GM19468 (cell line): ENCODE results near the gene IKZF2.

Experiments
- ATAC-seq: cut with Tn5 transposase; IDR thresholded peaks from one replicate; pipeline ENCODE4 v1.9.1; 2021; ENCODE audit warnings: mild to moderate bottlenecking, moderate library complexity, moderate number of reproducible peaks; ENCODE audit not compliant: unreplicated experiment; ENCODE audit errors: extremely low read depth

Gene IKZF2

DNA sequence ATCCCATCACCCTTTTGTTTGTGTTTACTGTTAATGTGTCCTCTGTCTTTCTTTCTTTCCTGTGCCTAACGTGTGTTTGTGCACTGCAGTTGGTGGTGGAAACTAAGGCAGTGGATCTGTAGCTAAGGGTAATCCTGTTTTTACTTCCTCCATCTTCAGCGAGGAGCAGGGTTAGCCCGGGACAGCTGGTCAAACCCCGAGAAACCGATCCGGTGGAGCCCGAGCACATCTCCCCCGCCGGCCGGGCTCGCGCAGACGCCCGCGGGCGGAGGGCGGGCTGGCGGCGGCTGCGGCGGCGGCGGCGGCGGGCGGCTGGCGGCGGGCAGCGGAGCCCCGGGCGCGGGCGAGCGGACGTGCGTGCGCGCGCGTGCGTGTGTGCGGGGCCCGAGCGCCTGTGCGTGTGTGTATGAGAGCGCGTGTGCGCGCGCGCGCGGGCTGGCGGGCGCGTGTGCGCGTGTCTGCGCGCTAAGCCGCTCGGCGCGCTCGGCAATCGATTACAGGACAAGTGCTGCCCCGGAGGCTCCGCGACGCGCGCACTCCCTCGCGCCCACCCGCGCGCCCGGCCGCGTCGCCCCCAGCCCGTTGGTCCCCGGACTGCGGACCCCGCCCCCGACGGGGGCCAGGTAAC, at the start of gene IKZF2:
TSS of gene IKZF2 (minus strand) at position 176 of the 628 bp plus-strand sequence. CDS start 2,983 bp downstream, outside the sequence.
- ATAC-seq = peak; percentile 68

GRCh38 chr2:213199871-213200270, 48.5 kb upstream of the IKZF2 start:
- ATAC-seq = no peak

- ATAC-seq = no peak
These were observed 37.8 kb upstream of the IKZF2 start for GRCh38 chr2:213189001-213189899.

DNA sequence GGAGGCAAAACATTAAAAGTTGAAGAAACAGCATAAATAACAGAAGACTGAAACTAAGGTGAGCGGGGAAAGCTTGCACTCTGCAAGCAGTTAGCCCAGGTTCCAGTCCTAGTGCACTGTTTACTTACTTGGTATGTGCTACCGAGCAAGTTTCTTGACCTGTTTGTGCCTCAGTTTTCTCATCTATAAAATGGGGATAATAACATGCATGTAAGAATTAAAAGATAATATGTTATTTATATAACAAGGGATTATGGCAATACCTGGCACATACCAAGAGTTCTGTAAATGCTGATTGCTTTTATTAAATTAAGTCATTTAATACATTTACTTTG, 37.1 kb upstream of the IKZF2 start:
- no peak for ATAC-seq

DNA sequence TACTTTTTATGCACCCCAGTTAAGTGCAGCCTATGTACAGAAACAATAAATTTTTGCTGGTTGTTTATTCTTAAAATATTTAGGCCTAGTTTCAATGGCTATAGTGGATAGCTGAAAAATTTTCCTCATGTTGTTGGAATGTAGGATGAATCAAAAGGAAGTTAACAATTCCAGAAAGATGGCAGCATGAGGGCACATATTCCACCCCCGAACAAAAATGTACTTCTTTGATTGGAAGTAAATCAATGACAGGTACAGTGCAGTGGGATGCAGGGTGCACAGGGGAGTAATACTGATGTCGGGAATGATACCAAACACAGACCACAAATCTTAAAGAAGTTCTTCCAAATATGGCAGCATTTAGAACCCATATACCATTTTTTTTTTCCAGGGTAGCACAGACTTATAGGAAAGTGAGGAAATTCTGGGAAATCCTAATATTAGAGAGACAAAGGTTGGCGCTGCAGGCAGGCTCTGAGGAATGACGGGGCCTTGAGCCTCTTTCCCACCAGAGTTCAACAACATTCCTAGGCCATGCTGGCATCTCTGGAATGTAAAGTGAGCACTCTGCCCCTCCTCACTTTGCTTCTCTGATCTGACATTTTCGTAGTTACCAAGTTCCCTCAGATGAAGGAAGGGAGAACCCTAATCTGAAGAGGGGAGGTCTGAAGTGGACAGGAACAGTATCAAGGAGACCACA, 36.6 kb upstream of the IKZF2 start:
- no peak for ATAC-seq

- ATAC-seq = no peak
These were observed 36.0 kb upstream of the IKZF2 start for GRCh38 chr2:213187386-213187785.

- peak; percentile 97 for ATAC-seq
These were observed 33.9 kb upstream of the IKZF2 start for GRCh38 chr2:213185147-213185822.

GRCh38 chr2:213181712-213182111, 30.3 kb upstream of the IKZF2 start:
- ATAC-seq = no peak

DNA sequence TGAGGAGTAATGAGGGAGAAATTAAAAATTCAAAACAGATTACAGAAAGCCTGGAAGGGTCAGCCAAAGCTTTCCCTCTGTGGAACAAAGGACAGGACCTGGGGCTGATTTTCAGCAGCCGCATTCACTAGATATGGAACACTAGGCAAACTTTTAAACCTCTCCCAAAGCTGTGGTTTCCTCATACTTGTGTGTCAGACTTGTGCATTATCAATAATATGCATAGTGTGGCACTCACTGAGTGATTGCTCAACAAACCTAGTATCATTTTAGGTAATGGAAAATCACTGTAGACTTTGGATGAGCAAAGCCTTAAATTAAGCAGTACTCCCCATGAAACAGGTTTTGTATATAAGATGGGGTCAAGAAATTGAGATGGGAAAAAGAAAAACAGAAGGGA, 26.3 kb upstream of the IKZF2 start:
- ATAC-seq = no peak

GRCh38 chr2:213175673-213176247, 24.3 kb upstream of the IKZF2 start:
- ATAC-seq = no peak

- no peak for ATAC-seq
These were observed 21.2 kb upstream of the IKZF2 start for GRCh38 chr2:213172641-213173040.

- no peak for ATAC-seq
These were observed 19.7 kb upstream of the IKZF2 start for GRCh38 chr2:213171147-213171546.

GRCh38 chr2:213167271-213167930, 16.0 kb upstream of the IKZF2 start:
- no peak for ATAC-seq

GRCh38 chr2:213166109-213166508, 14.7 kb upstream of the IKZF2 start:
- ATAC-seq = peak; percentile 95

DNA sequence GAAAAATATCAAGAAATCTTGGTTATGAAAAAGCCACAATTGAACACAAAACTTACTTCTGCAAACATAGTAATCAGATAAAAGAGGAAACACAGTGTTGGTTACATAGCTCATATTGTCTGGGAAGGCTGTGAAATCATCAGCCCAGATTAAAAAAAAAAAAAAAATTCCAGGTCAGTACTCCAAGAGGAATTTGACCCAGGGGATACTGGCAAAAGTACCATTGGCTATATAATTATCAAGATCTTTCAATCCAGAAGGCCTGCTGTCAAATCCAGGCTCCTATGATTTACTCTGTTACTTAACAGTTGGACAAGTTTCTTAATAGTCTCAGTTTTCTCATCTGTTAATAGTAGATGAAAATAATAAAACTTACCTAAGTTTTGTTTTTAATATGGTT, 12.9 kb upstream of the IKZF2 start:
- ATAC-seq = no peak

- ATAC-seq = no peak
These were observed 11.2 kb upstream of the IKZF2 start for GRCh38 chr2:213162516-213163118.

- no peak for ATAC-seq
These were observed 10.5 kb upstream of the IKZF2 start for GRCh38 chr2:213161759-213162515.

GRCh38 chr2:213159768-213160167, 8.4 kb upstream of the IKZF2 start:
- no peak for ATAC-seq

DNA sequence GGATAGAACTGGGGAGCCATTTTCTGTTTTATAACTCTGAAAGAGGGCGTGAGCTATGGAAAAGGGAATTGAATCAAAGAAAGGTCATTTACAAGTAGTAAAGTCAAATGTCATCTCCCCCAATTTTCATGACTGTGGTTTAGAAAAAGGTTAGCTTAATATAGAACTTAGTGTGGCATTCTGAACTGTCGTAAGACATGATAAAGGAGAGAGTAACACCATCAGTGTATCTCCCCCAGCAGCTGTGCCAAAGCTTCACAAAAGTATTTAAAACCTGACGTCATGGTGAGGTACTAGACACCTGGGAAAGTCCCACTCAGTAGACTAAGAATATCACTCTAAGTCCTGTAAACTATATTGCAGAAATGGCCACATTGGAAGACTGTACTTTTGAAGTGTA, 5.8 kb upstream of the IKZF2 start:
- peak; percentile 42 for ATAC-seq
